K562 (cell line): Measurements from ENCODE around the gene FGR. TPM values are rescaled to one million over a fixed set of nuclear protein-coding genes. Genes with fewer than 3 reads are reported as not detected.

ENCODE experiments used
- ADNP ChIP-seq: fragments of 200-800 bp; sonication (Bioruptor generic); IDR thresholded peaks from 2 replicates; pipeline ENCODE4 v1.6.1; 2016; ENCODE audit warnings: missing genetic modification characterization, missing compliant biosample characterization
- BRD4 ChIP-seq: fragments of 200-600 bp; sonication (generic); IDR thresholded peaks from 2 replicates; pipeline ENCODE4 v1.6.1; 2017; ENCODE audit warnings: inconsistent platforms
- ETV5 ChIP-seq: sonication (generic); formaldehyde crosslinking; IDR thresholded peaks from 2 replicates; pipeline ENCODE4 v1.4.0; 2020; ENCODE audit warnings: low read depth, mild to moderate bottlenecking, missing genetic modification reagents
- HDAC3 ChIP-seq: fragments of 450-650 bp; IDR thresholded peaks from 2 replicates; pipeline ENCODE4 v1.6.1; 2018; ENCODE audit warnings: borderline replicate concordance, mild to moderate bottlenecking, moderate library complexity; ENCODE audit not compliant: partially characterized antibody
- KHSRP ChIP-seq: fragments of 450-650 bp; IDR thresholded peaks from 2 replicates; pipeline ENCODE4 v1.6.1; 2017
- MCM7 ChIP-seq, 2 experiments: fragments of 450-650 bp; IDR thresholded peaks; 2 replicates each; pipeline ENCODE4 v1.6.1; 2016 to 2018
- NFATC3 ChIP-seq: fragments of 450-650 bp; IDR thresholded peaks from 2 replicates; pipeline ENCODE4 v1.6.1; 2017; ENCODE audit warnings: mild to moderate bottlenecking
- PBX2 ChIP-seq, 2 experiments: IDR thresholded peaks in 1 of 2; conservative IDR thresholded peaks in 1 of 2; 2 replicates each; pipeline ENCODE4 v1.6.1; 2016; ENCODE audit warnings: low read depth in 2 of 2, mild to moderate bottlenecking in 1 of 2, missing compliant biosample characterization in 1 of 2, missing genetic modification characterization in 1 of 2, moderate library complexity in 1 of 2
- PURB ChIP-seq: sonication (generic); formaldehyde crosslinking; IDR thresholded peaks from 2 replicates; pipeline ENCODE4 v1.9.0; 2021; ENCODE audit warnings: low read depth, mild to moderate bottlenecking, missing genetic modification reagents
- TCFL5 ChIP-seq: fragments of 250-450 bp; sonication (Bioruptor Pico); conservative IDR thresholded peaks from 2 replicates; pipeline ENCODE4 v1.6.1; 2021; ENCODE audit warnings: mild to moderate bottlenecking, moderate library complexity, matching md5 sums
- TSC22D4 ChIP-seq: fragments of 450-650 bp; IDR thresholded peaks from 2 replicates; pipeline ENCODE4 v1.6.1; 2016; ENCODE audit warnings: missing genetic modification characterization, missing biosample characterization, control low read depth
- ZC3H8 ChIP-seq: fragments of 450-650 bp; IDR thresholded peaks from 2 replicates; pipeline ENCODE4 v1.6.1; 2017
- ZNF282 ChIP-seq: sonication (generic); formaldehyde crosslinking; IDR thresholded peaks from 2 replicates; pipeline ENCODE4 v1.8.1; 2023; ENCODE audit warnings: missing genetic modification reagents
- ZNF449 ChIP-seq: fragments of 250-450 bp; sonication (Bioruptor Pico); IDR thresholded peaks from 2 replicates; pipeline ENCODE4 v1.8.0; 2022; ENCODE audit warnings: moderate library complexity, mild to moderate bottlenecking, inconsistent platforms
- ZNF695 ChIP-seq: fragments of 450-650 bp; formaldehyde crosslinking; IDR thresholded peaks from 2 replicates; pipeline ENCODE4 v1.4.0; 2020; ENCODE audit warnings: mild to moderate bottlenecking, moderate library complexity
- ZNF764 ChIP-seq: fragments of 250-450 bp; sonication (Bioruptor Pico); IDR thresholded peaks from 2 replicates; pipeline ENCODE4 v1.4.0; 2020; ENCODE audit warnings: low read depth, mild to moderate bottlenecking, moderate library complexity
- polyA plus RNA-seq, 8 experiments: library from polyadenylated mRNA; depleted of rRNA in 4 of 8; stranded (reverse) in 5 of 8; unstranded in 3 of 8; fragments of >200 nt; fragmentation: Nextera tagmentation in 2 of 8; fragmentation: Illumina TruSeq in 1 of 8; extraction: Ambion mirVana in 2 of 8; extraction: Trizol in 1 of 8; gene quantifications; 2 replicates each; pipeline versions ENCODE4 v1.2.1 to v1.2.3, GENCODE V29; 2011 to 2014; ENCODE audit warnings: inconsistent platforms in 1 of 8, missing spikeins in 1 of 8
- total RNA-seq, 7 experiments: library from RNA; depleted of rRNA in 6 of 7; stranded (reverse); fragments of >200 nt in 6 of 7; fragmentation: Illumina TruSeq in 2 of 7; extraction: Trizol in 2 of 7; gene quantifications; 2 replicates each; pipeline versions ENCODE4 v1.2.1 to v1.2.3, GENCODE V29; 2011 to 2021; ENCODE audit warnings: low replicate concordance in 1 of 7
- TF ChIP-seq, protein P1 (sequence below): fragments of 250-450 bp; sonication (Bioruptor Pico); IDR thresholded peaks from 2 replicates; pipeline ENCODE4 v1.4.0; 2020; ENCODE audit warnings: mild to moderate bottlenecking, moderate library complexity, borderline replicate concordance
- TF ChIP-seq, protein P2 (sequence below): sonication (generic); formaldehyde crosslinking; IDR thresholded peaks from 2 replicates; pipeline ENCODE4 v1.8.1; 2022; ENCODE audit warnings: missing genetic modification reagents
- TF ChIP-seq, protein P3 (sequence below): fragments of 250-450 bp; sonication (Bioruptor Pico); IDR thresholded peaks from 2 replicates; pipeline ENCODE4 v1.6.1; 2021; ENCODE audit warnings: mild to moderate bottlenecking
- TF ChIP-seq, protein P4 (sequence below): sonication (generic); formaldehyde crosslinking; IDR thresholded peaks from 2 replicates; pipeline ENCODE4 v1.9.0; 2022; ENCODE audit warnings: mild to moderate bottlenecking, missing genetic modification reagents

The FGR gene
- total and polyA plus RNA-seq, 9 of the 15 experiments (the other 6 are each of a cell fraction or from before 2014, with no cell fraction given) = 0.04 to 0.11 TPM; not detected in 7

GRCh38 chr1:27572019-27572678, 62.8 kb downstream of the FGR start (continued):
- TF ChIP-seq, protein P1, sequence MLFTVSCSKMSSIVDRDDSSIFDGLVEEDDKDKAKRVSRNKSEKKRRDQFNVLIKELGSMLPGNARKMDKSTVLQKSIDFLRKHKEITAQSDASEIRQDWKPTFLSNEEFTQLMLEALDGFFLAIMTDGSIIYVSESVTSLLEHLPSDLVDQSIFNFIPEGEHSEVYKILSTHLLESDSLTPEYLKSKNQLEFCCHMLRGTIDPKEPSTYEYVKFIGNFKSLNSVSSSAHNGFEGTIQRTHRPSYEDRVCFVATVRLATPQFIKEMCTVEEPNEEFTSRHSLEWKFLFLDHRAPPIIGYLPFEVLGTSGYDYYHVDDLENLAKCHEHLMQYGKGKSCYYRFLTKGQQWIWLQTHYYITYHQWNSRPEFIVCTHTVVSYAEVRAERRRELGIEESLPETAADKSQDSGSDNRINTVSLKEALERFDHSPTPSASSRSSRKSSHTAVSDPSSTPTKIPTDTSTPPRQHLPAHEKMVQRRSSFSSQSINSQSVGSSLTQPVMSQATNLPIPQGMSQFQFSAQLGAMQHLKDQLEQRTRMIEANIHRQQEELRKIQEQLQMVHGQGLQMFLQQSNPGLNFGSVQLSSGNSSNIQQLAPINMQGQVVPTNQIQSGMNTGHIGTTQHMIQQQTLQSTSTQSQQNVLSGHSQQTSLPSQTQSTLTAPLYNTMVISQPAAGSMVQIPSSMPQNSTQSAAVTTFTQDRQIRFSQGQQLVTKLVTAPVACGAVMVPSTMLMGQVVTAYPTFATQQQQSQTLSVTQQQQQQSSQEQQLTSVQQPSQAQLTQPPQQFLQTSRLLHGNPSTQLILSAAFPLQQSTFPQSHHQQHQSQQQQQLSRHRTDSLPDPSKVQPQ (CRISPR knock-in tag) = no peak
- TF ChIP-seq MCM7 (IDR thresholded peaks at IDR 0.05) = no peak
- TF ChIP-seq ZNF282 (CRISPR knock-in tag) = no peak
- TF ChIP-seq TCFL5 (CRISPR knock-in tag) = no peak
- no peak for TF ChIP-seq ZNF764 (CRISPR knock-in tag)
- TF ChIP-seq, protein P2, sequence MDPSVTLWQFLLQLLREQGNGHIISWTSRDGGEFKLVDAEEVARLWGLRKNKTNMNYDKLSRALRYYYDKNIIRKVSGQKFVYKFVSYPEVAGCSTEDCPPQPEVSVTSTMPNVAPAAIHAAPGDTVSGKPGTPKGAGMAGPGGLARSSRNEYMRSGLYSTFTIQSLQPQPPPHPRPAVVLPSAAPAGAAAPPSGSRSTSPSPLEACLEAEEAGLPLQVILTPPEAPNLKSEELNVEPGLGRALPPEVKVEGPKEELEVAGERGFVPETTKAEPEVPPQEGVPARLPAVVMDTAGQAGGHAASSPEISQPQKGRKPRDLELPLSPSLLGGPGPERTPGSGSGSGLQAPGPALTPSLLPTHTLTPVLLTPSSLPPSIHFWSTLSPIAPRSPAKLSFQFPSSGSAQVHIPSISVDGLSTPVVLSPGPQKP (CRISPR knock-in tag) = no peak
- TF ChIP-seq, protein P3, sequence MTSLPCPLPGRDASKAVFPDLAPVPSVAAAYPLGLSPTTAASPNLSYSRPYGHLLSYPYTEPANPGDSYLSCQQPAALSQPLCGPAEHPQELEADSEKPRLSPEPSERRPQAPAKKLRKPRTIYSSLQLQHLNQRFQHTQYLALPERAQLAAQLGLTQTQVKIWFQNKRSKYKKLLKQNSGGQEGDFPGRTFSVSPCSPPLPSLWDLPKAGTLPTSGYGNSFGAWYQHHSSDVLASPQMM (CRISPR knock-in tag) = no peak
- TF ChIP-seq ETV5 = peak; percentile 65; the same call in 1 of the 2 replicates
- TF ChIP-seq KHSRP = no peak
- no peak for TF ChIP-seq ZNF695 (CRISPR knock-in tag)
- TF ChIP-seq, protein P4, sequence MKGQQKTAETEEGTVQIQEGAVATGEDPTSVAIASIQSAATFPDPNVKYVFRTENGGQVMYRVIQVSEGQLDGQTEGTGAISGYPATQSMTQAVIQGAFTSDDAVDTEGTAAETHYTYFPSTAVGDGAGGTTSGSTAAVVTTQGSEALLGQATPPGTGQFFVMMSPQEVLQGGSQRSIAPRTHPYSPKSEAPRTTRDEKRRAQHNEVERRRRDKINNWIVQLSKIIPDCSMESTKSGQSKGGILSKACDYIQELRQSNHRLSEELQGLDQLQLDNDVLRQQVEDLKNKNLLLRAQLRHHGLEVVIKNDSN (CRISPR knock-in tag) = peak; percentile 36; the same call in 1 of the 2 replicates
- no peak for TF ChIP-seq NFATC3
- no peak for TF ChIP-seq PURB (CRISPR knock-in tag)
- no peak for TF ChIP-seq ZC3H8
- no peak for TF ChIP-seq BRD4
- TF ChIP-seq ZNF449 (CRISPR knock-in tag) = no peak
- TF ChIP-seq ADNP (tag) = no peak
- TF ChIP-seq PBX2 (CRISPR knock-in tag; IDR thresholded peaks at IDR 0.05; ENCODE audit: low read depth) = no peak
- no peak for TF ChIP-seq PBX2 (tag; conservative IDR thresholded peaks at IDR 0.05; ENCODE audit: low read depth)
- no peak for TF ChIP-seq HDAC3
- TF ChIP-seq TSC22D4 (tag) = no peak
